HFFc6 (cell line): ENCODE measurements around the gene IFITM2. TPM values are rescaled to one million over a fixed set of nuclear protein-coding genes. Genes with fewer than 3 reads are reported as not detected.
"Not testable (repeated sequence)": the region's sequence is repeated elsewhere in the genome, so short reads cannot be mapped to it uniquely, and the experiment has no call there.

Experiments
- DNase-seq: peaks from one replicate; pipeline ENCODE4 v3.0.0-alpha.2; 2018
- H3K27ac Mint-ChIP-seq: 2 replicates; pipeline ENCODE4 v1.8.0; 2020; ENCODE audit warnings: mild to moderate bottlenecking, mixed read lengths
- H3K27me3 Mint-ChIP-seq: 2 replicates; pipeline ENCODE4 v1.8.0; 2021; ENCODE audit warnings: mild to moderate bottlenecking, moderate library complexity, mixed read lengths; ENCODE audit not compliant: insufficient read depth
- H3K36me3 Mint-ChIP-seq: 2 replicates; pipeline ENCODE4 v1.8.0; 2021; ENCODE audit warnings: low read depth, mixed read lengths
- H3K4me1 Mint-ChIP-seq: 2 replicates; pipeline ENCODE4 v1.8.0; 2020; ENCODE audit warnings: low read depth, mixed read lengths
- H3K4me3 Mint-ChIP-seq: 2 replicates; pipeline ENCODE4 v1.8.0; 2020; ENCODE audit warnings: mild to moderate bottlenecking, moderate library complexity, mixed read lengths
- H3K9me3 Mint-ChIP-seq: 2 replicates; pipeline ENCODE4 v1.8.0; 2020; ENCODE audit warnings: mild to moderate bottlenecking, mixed read lengths
- total RNA-seq, 6 experiments: library from RNA; stranded (reverse); fragmentation: NEBNext Ultra II Directional; extraction: Animal tissue kit (Norgen Biotek cat#: 25700); gene quantifications; 2 replicates in 1 of 6; 3 replicates in 5 of 6; pipeline ENCODE4 v1.2.3, GENCODE V29; 2021
- TF ChIP-seq, protein P1 (sequence below): fragments of 200-600 bp; sonication (generic); IDR thresholded peaks from 2 replicates; pipeline ENCODE4 v1.5.0; 2021; ENCODE audit warnings: antibody characterized with exemption, mild to moderate bottlenecking

The IFITM2 gene
- total RNA-seq, 6 experiments from 2014 or later: 257 to 325 (median 291) TPM

DNA sequence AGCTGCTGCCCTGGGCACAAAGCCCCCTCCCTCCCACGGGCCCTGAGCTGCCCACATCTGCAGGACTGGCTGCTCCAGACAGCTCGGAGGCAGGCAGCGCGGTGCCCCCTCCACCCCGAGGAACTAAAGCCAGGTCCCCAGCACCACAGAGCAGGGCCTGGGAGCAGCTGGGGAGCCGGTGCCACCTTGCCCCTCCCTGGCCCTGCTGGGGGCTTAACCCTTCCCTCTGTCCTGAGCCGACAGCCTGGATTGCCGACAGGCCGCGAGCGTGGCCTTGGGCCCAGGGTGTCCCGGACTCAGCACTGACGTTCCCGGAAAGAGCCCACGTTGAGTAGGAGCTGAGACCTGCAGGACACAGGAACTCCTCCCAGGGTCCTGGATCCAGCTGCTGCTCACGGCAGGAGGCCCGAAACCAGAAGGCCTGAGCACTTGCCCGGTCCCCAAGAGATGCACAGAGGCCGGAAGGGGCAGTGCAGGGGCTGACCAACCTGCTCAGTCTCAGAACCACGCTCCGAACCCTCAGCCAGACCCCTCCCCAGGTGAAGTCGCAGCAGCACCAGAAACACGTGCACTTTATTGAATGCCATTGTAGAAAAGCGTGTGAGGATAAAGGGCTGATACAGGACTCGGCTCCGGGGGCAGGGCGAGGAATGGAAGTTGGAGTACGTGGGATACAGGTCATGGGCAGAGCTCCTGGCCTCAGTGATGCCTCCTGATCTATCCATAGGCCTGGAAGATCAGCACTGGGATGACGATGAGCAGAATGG is 11.7 kb downstream of the IFITM2 start:
- Mint-ChIP-seq H3K27ac (peak overlapping the region; percentile 96), H3K27me3 (peaks cover 11% of the 10 kb centered on the region), H3K4me3 (peak overlapping the region; percentile 96), H3K4me1 (peaks cover 26% of the 10 kb centered on the region)
- TF ChIP-seq, protein P1, sequence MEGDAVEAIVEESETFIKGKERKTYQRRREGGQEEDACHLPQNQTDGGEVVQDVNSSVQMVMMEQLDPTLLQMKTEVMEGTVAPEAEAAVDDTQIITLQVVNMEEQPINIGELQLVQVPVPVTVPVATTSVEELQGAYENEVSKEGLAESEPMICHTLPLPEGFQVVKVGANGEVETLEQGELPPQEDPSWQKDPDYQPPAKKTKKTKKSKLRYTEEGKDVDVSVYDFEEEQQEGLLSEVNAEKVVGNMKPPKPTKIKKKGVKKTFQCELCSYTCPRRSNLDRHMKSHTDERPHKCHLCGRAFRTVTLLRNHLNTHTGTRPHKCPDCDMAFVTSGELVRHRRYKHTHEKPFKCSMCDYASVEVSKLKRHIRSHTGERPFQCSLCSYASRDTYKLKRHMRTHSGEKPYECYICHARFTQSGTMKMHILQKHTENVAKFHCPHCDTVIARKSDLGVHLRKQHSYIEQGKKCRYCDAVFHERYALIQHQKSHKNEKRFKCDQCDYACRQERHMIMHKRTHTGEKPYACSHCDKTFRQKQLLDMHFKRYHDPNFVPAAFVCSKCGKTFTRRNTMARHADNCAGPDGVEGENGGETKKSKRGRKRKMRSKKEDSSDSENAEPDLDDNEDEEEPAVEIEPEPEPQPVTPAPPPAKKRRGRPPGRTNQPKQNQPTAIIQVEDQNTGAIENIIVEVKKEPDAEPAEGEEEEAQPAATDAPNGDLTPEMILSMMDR: peak; percentile 12; the same call in 1 of the 2 replicates
- H3K36me3 Mint-ChIP-seq, DNase-seq, H3K9me3 Mint-ChIP-seq: not testable (repeated sequence)

DNA sequence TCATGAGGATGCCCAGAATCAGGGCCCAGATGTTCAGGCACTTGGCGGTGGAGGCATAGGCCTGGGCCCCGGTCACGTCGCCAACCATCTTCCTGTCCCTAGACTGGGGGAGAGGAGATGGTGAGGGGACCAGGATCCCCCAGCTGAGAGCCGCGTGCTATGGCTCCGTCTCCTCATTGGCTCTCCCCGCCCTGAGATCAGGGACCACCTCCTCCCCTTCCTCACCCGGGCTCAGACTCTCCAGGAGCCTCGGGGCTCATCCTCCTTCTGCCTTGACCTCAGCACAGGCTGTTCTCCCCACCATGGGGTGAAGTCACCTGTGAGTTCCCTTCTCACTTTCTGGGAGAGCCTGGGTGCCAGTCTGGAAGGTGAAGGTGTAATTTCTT is 12.3 kb downstream of the IFITM2 start:
- H3K4me3 Mint-ChIP-seq: peak overlapping the region; percentile 96

DNA sequence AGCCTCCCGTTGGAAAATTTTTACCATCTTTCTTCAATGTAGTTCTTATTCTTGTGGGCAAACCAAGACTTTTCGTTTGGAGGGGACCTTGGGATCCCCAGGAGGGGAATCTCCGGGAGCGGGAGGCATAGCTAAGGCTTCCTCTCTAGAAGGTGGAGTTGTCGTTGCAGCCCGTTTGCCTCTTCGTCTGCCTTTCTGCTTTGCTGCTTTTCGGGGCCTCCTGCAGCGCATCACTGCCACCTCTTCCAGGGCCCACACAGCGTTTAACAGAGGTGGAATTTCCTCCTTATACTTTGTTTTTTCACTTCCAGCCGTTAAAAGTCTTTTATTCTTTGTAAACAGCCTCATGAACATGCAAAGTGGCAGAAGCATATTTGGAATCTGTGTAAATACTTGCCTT is 16.5 kb downstream of the IFITM2 start:
- Mint-ChIP-seq H3K4me1 (peaks cover 29% of the 10 kb centered on the region), H3K27ac (peak overlapping the region; percentile 77), H3K4me3 (peak overlapping the region; percentile 63), H3K9me3 (no peaks in the 10 kb centered on the region), H3K27me3 (peaks cover 5% of the 10 kb centered on the region; the same call in 1 of the 2 replicates), H3K36me3 (peaks cover 9% of the 10 kb centered on the region)
- TF ChIP-seq, protein P1: no peak
- DNase-seq: no peak

More for the DNA sequence above, 12.3 kb downstream of the IFITM2 start:
- not testable (repeated sequence) for DNase-seq, H3K9me3 Mint-ChIP-seq, H3K36me3 Mint-ChIP-seq
- Mint-ChIP-seq H3K27me3 (peaks cover 11% of the 10 kb centered on the region), H3K27ac (peak overlapping the region; percentile 96), H3K4me1 (peaks cover 29% of the 10 kb centered on the region)

DNA sequence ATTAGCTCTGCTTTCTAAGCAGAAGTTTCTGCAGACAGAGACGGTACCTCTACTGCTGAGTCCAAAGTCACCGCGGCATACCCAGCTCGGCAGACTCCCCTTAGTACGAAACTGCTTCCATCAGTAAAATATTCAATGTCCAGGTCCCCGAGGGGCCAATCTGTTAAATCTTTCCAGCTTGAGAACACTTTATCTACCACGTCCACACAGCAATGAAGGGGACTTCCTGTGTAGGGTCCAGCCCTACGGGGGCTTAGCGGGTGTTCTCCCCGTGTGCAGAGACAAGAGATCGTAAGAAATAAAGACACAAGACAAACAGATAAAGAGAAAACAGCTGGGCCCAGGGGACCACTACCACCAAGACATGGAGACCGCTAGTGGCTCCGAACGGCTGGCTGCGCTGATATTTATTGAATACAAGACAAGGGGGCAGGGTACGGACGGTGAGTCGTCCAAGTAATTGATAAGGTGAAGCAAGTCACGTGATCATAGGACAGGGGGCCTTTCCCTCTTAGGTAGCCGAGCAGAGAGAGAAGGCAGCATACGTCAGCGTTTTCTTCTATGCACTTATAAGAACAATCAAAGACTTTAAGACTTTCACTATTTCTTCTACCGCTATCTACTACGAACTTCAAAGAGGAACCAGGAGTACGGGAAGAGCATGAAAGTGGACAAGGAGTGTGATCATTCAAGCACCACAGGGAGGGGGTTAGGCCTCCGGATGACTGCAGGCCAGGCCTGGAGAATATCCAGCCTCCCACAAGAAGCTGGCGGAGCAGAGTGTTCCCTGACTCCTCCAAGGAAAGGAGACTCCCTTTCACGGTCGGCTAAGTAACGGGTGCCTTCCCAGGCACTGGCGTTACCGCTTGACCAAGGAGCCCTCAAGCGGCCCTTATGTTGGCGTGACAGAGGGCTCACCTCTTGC is 17.2 kb downstream of the IFITM2 start:
- H3K4me3 Mint-ChIP-seq: peak overlapping the region; percentile 63
- not testable (repeated sequence) for DNase-seq, H3K9me3 Mint-ChIP-seq, H3K36me3 Mint-ChIP-seq, H3K27me3 Mint-ChIP-seq
- H3K4me1 Mint-ChIP-seq: peaks cover 24% of the 10 kb centered on the region
- peak overlapping the region; percentile 77 for H3K27ac Mint-ChIP-seq

DNA sequence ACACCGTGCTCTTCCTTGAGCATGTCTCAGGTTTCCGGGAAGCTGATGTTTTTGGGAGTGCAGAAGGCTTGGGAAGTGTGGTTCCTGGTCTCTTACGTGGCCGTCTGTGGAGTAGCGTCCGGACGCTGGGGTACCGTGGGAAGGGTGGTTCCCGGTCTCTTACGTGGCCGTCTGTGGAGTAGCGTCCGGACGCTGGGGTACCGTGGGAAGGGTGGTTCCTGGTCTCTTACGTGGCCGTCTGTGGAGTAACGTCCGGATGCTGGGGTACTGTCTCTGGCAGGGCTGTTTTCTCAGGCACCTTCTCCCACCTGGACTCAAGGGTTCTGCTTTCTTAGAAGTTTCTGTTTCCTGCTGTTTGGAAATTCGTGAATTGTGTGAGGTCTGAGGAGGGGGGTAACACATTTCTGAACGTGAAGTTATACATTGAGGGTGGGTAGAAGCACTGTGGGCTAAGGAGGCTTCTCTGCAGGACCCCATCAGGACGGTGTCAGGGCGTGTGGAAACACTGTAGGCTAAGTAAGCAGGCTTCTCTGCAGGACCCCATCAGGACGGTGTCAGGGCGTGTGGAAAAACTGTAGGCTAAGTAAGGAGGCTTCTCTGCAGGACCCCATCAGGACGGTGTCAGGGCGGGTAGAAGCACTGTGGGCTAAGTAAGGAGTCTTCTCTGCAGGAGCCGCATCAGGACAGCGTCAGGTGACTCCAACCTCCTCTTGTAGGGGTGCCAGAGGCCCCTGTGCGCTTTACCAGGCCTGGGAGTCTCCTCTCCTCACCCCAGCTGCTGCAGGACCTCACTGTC is 18.4 kb downstream of the IFITM2 start:
- Mint-ChIP-seq H3K9me3 (no peaks in the 10 kb centered on the region), H3K27me3 (peaks cover 2% of the 10 kb centered on the region; the same call in 1 of the 2 replicates), H3K36me3 (no peaks in the 10 kb centered on the region), H3K4me1 (peaks cover 24% of the 10 kb centered on the region), H3K27ac (no peak overlapping the region), H3K4me3 (no peak overlapping the region)
- TF ChIP-seq, protein P1: no peak
- no peak for DNase-seq

DNA sequence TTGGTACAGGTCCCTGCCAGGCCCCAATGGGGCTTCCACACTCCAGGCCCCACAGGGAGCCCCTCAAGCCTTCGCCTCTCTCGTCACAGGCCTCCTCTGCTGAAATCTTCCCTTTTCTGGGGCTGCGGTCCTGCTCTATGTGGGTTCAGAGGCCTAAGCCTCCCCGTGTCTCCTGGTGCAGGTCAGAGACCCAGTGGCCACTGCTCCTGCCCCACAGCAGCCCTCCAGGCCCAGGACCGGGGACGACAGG is 18.9 kb downstream of the IFITM2 start:
- Mint-ChIP-seq H3K4me1 (peaks cover 24% of the 10 kb centered on the region), H3K36me3 (no peaks in the 10 kb centered on the region), H3K9me3 (no peaks in the 10 kb centered on the region), H3K27ac (peak overlapping the region; percentile 29; the same call in 1 of the 2 replicates), H3K27me3 (peaks cover 2% of the 10 kb centered on the region; the same call in 1 of the 2 replicates), H3K4me3 (no peak overlapping the region)
- no peak for DNase-seq
- TF ChIP-seq, protein P1: no peak
